Measurements from ENCODE around the gene PHLDB3. TPM values are rescaled to one million over a fixed set of nuclear protein-coding genes. Genes with fewer than 3 reads are reported as not detected.
A peak's percentile ranks its signal among the peaks of the same experiment; 100 is the strongest.

The PHLDB3 gene
- total and polyA plus RNA-seq, 7 donors = 5.7 to 16.0 (median 9.0) TPM

DNA sequence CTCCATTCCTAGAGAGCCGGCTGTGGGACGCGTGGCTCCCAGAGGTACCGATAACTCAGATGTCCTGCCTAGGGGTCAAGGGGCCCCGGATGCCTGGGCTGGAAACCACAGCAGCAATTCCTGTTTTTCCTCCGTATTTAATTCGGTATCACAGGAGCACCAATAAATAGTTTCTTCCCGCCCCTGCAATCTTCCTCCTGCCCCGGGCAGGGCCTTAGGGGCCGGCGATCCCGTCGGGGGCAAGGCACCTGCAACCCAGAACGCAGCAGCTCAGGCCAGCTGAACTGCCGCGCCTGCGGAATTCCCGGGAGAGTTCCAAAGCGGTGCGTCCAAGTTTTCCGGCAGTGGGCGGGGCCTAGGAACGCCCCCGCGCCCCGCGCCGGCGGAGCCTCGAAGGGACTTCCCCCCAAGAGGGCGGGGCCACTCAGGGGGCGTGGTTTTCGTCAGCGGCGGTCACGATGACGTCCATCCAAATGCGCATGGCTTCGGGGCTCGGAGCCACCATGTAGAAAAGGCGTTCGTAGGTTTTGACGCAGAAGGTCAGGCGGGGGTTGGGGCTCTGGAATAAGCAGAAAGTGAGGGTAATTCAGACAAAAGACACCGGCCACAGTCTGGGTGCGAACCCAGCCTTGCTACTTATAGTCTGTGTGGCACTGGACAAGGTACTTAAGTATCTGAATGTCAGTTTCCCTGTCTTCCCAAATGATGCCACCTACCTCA lies 29.4 kb downstream of the PHLDB3 start:
- Histone ChIP-seq H3K27me3 (no peaks in the 10 kb centered on the region), H3K4me1 (peaks cover 0 to 10% (median 8%) of the 10 kb centered on the region in 4 donors), H3K4me3 (peak overlapping the region; percentile 9 to 50 (median 40)), H3K27ac (peak overlapping the region; percentile 75 to 80 (median 78)), H3K9me3 (no peaks in the 10 kb centered on the region), H3K36me3 (no peaks in the 10 kb centered on the region)
- DNase-seq = peak; percentile 98
- 1 to 7% methylated on average over 46 of the region's 46 CpGs for WGBS, 2 donors
- intact Hi-C loops (cut with DNase I) = loop anchor here (1.0 kb wide), 2 partner anchors 11 to 29 kb away; partner anchors contain the start of gene PHLDB3
- TF ChIP-seq, protein P1, sequence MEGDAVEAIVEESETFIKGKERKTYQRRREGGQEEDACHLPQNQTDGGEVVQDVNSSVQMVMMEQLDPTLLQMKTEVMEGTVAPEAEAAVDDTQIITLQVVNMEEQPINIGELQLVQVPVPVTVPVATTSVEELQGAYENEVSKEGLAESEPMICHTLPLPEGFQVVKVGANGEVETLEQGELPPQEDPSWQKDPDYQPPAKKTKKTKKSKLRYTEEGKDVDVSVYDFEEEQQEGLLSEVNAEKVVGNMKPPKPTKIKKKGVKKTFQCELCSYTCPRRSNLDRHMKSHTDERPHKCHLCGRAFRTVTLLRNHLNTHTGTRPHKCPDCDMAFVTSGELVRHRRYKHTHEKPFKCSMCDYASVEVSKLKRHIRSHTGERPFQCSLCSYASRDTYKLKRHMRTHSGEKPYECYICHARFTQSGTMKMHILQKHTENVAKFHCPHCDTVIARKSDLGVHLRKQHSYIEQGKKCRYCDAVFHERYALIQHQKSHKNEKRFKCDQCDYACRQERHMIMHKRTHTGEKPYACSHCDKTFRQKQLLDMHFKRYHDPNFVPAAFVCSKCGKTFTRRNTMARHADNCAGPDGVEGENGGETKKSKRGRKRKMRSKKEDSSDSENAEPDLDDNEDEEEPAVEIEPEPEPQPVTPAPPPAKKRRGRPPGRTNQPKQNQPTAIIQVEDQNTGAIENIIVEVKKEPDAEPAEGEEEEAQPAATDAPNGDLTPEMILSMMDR (IDR thresholded peaks at IDR 0.05) = no peak
- TF ChIP-seq EP300 (IDR thresholded peaks at IDR 0.05) = peak in 3 of 4 donors; percentile 56 to 88 (median 77)
- TF ChIP-seq POLR2AphosphoS5 (IDR thresholded peaks at IDR 0.05) = peak; percentile 63 to 83 (median 77)
- peak in 1 of 2 donors; percentile 41 for TF ChIP-seq POLR2A (IDR thresholded peaks at IDR 0.05)

DNA sequence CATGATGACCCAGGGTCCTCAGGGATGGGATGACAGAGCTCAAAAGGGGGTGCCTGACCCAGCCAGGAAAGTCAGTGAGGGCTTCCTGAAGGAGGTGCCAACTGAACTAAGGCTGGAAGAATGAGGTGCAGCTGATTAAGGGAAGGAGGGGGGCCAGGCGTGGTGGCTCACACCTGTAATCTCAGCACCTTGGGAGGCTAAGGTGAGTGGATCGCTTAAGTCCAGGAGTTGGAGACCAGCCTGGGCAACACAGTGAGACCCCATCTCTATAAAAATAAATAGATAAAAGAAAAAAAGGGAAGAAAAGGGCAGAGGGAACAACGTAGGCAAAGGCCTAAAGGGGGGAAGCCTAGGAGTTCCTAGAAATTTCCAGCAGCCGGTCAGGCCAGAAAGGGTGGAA lies 30.1 kb downstream of the PHLDB3 start:
- DNase-seq = no peak
- H3K9me3 ChIP-seq = no peaks in the 10 kb centered on the region
- intact Hi-C loops (cut with DNase I) = loop anchor here (1.0 kb wide), 1 partner anchor 10 kb away; no protein-coding TSS in a partner anchor
- no peaks in the 10 kb centered on the region for H3K27me3 ChIP-seq
- TF ChIP-seq POLR2A (IDR thresholded peaks at IDR 0.05) (no peak), POLR2AphosphoS5 (IDR thresholded peaks at IDR 0.05) (no peak), EP300 (IDR thresholded peaks at IDR 0.05) (no peak)
- TF ChIP-seq, protein P1 (IDR thresholded peaks at IDR 0.05) = no peak
- H3K36me3 ChIP-seq = no peaks in the 10 kb centered on the region
- WGBS, 2 donors = 70 to 80% methylated on average over 4 of the region's 4 CpGs
- H3K27ac ChIP-seq = peak overlapping the region; percentile 75 to 80 (median 78)
- H3K4me3 ChIP-seq = peak overlapping the region in 3 of 4 donors; percentile 35 to 50 (median 46)
- peaks cover 0 to 10% (median 8%) of the 10 kb centered on the region in 4 donors for H3K4me1 ChIP-seq

DNA sequence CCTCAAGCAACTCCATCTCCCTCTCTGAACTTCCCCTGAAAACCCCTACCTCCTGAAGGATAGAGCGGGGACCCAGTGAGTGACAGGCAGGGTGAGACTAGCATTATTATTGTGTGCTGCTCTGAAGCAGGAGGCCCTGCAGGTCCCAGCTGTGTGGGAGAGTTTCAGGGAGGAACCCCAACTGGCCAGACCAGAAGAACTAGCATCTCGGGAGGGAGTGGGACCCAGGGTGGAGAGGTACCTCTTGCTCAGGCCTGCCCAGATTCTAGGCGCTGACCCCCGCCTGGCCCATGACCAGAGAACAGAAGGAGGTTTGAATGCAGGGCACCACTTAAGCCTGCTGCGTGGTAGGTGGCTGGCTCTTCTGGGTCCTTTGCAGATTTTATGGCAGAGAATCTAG lies 33.5 kb downstream of the PHLDB3 start:
- no peak overlapping the region for H3K27ac ChIP-seq
- no peak for DNase-seq
- H3K27me3 ChIP-seq = no peaks in the 10 kb centered on the region
- TF ChIP-seq POLR2A (IDR thresholded peaks at IDR 0.05) (no peak), EP300 (IDR thresholded peaks at IDR 0.05) (no peak), POLR2AphosphoS5 (IDR thresholded peaks at IDR 0.05) (no peak)
- TF ChIP-seq, protein P1 (IDR thresholded peaks at IDR 0.05) = no peak
- no peaks in the 10 kb centered on the region for H3K36me3 ChIP-seq
- no peaks in the 10 kb centered on the region for H3K9me3 ChIP-seq
- no peak overlapping the region for H3K4me3 ChIP-seq
- H3K4me1 ChIP-seq = peaks cover 0 to 10% (median 8%) of the 10 kb centered on the region in 4 donors
- WGBS, 2 donors = 85 to 89% methylated on average over 5 of the region's 5 CpGs
- intact Hi-C loops (cut with DNase I) = no loop called here

DNA sequence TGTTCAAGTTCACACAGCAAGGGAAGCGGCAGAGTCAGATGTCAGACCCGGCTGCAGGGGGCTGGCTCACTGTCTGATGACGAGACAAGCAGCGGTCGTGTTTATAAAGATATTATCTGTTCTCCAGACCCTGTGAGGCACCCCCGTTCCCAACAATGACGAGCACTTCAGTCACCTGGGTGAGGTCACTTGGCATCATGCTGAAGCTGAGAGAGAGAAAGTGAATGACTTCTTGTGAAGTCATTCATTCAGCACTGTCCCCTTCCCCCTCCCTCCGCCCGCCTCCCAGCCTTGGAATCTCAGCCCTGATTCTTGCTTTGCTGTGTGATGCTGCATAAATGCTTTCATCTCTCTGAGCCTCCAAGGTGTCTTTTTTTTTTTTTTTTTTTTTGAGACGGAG lies 34.3 kb downstream of the PHLDB3 start:
- WGBS, 2 donors = 79 to 83% methylated on average over 10 of the region's 10 CpGs
- intact Hi-C loops (cut with DNase I) = no loop called here

More for the DNA sequence above, 34.3 kb downstream of the PHLDB3 start:
- Histone ChIP-seq H3K27ac (no peak overlapping the region), H3K9me3 (no peaks in the 10 kb centered on the region), H3K27me3 (no peaks in the 10 kb centered on the region), H3K4me3 (no peak overlapping the region), H3K36me3 (no peaks in the 10 kb centered on the region), H3K4me1 (peaks cover 0 to 14% (median 6%) of the 10 kb centered on the region in 4 donors)
- no peak for DNase-seq
- TF ChIP-seq POLR2A (IDR thresholded peaks at IDR 0.05) (no peak), POLR2AphosphoS5 (IDR thresholded peaks at IDR 0.05) (no peak), EP300 (IDR thresholded peaks at IDR 0.05) (no peak)
- TF ChIP-seq, protein P1 (IDR thresholded peaks at IDR 0.05) = no peak

Data from sigmoid colon (tissue), 7 donors.